HG03045 (cell line): ENCODE measurements around the gene ZNF488.

Source experiments
- ATAC-seq: cut with Tn5 transposase; IDR thresholded peaks from one replicate; pipeline ENCODE4 v1.9.1; 2021; ENCODE audit warnings: mild to moderate bottlenecking, moderate library complexity; ENCODE audit not compliant: unreplicated experiment

ZNF488 gene

DNA sequence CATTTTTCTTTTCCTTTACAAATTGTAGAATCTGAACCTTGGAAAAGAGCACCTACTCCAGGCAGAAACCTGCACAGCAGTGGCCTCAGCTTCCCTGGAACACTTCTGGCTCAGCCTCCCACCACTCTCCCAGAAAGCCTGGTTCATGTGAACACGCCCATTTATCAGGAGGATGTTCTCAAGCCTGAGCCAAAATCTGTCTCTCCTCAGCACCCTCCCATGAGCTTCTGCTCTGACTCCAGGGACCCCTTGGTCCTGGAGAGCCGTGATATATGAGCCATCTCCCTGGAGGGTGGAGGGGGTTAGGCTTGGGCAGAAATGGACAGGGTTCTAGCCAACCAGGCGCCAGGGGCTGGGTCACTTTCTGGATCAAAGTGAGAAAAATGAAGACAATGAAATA lies 51.7 kb downstream of the ZNF488 start:
- ATAC-seq = no peak

DNA sequence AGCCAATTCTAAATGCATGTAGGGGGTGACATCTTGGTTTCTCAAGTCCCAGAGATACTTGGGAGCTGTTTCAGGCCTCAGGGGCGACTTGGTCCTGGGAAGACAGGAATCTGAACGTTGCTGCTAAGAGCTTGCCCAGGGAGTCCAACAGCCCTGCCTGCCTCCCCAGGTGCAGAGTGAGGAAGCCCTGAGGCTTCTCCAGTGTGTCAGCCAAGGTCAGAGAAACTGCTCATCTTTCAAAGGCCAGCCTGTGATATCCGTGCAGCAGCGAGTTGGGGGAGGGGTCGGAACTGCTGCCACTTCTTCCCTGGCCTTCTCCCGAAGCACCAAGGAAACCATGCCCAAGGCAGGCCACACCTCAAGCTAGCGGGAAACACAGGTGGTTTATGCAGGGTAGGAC lies 52.1 kb downstream of the ZNF488 start:
- ATAC-seq = no peak

GRCh38 chr10:47331491-47331890 lies 52.6 kb downstream of the ZNF488 start:
- no peak for ATAC-seq

GRCh38 chr10:47330804-47331203 lies 53.3 kb downstream of the ZNF488 start:
- ATAC-seq = no peak

DNA sequence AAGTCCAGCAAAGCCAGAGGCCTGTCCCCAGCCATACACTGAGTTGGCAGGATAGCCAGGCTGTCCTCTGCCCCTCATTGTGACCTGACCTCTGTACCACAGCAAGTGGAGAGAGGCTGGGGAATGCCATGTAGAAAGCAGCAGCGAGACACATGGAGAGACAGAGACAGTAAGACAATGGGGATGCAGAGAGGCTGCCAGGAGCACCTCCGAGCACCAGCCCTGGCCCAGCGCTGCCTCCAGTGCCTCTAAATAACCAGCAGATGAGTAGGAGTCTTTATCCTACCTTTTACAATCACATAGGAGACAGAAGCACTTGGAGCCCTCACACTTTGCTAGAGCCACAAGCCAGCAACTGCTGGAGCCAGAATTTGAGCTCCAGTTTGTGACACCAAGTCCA lies 53.7 kb downstream of the ZNF488 start:
- ATAC-seq = no peak

GRCh38 chr10:47329855-47330254 lies 54.2 kb downstream of the ZNF488 start:
- no peak for ATAC-seq

DNA sequence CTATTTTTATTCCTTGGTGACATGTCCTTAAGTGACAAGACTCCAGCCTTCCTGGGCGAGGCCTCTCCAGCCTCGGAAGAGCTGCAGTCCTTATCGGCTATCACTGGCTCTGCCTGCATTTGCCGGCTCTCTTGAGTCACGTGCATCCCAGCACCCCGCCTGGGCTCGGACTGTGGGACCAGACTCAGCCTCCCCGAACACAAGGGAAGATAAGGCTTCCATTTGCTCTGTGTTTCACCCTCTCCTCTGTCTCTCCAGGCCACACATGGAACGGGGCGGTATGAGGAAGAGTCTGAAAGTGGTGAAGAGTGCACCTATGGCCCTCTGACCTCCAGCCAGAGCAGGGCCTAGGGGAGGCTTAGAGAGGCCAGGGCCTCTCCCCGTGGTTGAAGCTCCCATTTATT lies 57.2 kb downstream of the ZNF488 start:
- no peak for ATAC-seq

GRCh38 chr10:47326306-47326926 lies 57.7 kb downstream of the ZNF488 start:
- ATAC-seq = no peak

DNA sequence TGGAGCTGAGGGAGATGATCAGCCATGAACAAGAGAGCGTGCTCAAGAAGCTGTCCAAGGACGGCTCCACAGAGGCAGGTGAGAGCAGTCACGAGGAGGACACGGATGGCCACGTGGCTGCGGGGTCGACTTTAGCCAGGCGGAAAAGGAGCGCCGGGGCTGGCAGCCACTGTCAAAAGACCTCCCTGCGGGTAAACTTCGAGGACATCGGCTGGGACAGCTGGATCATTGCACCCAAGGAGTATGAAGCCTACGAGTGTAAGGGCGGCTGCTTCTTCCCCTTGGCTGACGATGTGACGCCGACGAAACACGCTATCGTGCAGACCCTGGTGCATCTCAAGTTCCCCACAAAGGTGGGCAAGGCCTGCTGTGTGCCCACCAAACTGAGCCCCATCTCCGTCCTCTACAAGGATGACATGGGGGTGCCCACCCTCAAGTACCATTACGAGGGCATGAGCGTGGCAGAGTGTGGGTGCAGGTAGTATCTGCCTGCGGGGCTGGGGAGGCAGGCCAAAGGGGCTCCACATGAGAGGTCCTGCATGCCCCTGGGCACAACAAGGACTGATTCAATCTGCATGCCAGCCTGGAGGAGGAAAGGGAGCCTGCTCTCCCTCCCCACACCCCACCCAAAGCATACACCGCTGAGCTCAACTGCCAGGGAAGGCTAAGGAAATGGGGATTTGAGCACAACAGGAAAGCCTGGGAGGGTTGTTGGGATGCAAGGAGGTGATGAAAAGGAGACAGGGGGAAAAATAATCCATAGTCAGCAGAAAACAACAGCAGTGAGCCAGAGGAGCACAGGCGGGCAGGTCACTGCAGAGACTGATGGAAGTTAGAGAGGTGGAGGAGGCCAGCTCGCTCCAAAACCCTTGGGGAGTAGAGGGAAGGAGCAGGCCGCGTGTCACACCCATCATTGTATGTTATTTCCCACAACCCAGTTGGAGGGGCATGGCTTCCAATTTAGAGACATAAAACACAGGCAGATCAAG lies 58.5 kb downstream of the ZNF488 start:
- no peak for ATAC-seq

GRCh38 chr10:47323636-47324296 lies 60.3 kb downstream of the ZNF488 start:
- ATAC-seq = no peak

DNA sequence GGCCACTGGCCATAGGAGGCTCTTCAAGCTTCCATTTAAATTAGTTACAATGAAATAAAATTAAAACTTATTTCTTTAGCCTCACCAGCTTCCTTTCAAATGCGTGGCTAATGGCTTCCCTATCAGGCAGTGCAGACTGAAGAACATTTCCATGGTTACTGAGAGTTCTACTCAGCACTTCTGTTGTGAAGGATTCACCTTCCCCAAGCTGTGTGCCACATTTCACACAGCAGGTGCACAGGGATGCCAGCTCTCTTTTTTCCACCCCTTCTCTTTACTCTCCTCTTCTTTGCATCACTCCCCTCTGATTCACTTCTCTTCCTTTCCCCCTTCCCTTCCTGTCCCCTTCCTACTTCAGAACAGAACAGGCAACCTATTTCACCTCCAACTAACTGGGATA lies 61.0 kb downstream of the ZNF488 start:
- no peak for ATAC-seq

DNA sequence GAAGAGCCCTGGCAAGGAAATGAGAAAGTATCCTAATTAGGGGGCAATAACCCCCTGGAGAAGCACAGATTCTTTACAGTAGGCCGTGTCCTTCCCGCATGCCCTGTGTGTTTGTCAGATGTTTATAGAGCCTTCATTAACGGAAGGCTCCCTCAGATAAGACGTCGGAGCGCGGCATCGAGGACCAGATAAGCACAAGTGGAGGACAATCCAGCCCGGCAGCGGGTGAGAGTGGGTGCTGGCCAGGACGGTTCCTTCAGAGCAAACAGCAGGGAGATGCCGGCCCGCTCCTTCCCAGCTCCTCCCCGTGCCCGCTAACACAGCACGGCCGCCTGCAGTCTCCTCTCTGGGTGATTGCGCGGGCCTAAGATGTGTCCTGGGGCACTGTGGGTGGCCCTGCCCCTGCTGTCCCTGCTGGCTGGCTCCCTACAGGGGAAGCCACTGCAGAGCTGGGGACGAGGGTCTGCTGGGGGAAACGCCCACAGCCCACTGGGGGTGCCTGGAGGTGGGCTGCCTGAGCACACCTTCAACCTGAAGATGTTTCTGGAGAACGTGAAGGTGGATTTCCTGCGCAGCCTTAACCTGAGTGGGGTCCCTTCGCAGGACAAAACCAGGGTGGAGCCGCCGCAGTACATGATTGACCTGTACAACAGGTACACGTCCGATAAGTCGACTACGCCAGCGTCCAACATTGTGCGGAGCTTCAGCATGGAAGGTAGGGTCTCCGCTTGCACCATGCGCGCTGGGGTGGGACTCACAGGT lies 61.6 kb downstream of the ZNF488 start, which contains the start of gene GDF2:
Gene GDF2, plus strand, starts transcription at position 155 of the 762 bp plus-strand sequence. Its CDS starts 215 bp downstream, at position 370.
- no peak for ATAC-seq

DNA sequence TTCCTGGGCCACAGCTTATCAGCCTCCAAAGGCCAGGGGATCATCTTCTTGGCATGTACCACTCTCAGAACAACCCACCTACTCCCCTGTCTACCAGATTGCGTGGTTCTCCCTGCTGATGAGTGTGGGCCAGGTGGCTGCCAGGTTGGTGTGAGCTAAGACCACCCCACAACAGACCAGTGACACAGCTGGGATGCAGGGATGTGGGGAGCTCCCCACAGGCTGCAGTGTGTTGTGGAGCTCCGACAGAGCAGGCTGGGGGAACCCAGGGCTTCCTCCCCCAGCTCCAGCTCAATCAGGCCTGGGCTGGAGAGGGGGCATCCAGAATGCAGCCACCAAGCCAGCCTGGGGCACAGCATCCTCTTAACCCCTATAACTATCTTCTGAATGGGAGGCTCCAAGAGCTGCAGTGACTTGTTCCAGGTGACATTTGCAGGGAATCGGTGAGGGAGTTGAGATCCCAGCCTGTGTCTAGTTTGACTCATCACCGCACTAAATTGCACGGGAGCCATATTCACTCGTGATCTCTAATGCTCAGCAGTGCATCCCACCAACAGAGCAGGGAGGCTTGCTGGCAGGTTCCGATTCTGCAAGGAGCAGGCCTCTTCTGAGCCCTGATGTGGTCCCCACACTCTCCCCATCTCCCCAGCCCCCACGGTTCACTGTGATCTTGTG lies 62.4 kb downstream of the ZNF488 start:
- ATAC-seq = no peak

GRCh38 chr10:47320812-47321211 lies 63.3 kb downstream of the ZNF488 start:
- no peak for ATAC-seq

DNA sequence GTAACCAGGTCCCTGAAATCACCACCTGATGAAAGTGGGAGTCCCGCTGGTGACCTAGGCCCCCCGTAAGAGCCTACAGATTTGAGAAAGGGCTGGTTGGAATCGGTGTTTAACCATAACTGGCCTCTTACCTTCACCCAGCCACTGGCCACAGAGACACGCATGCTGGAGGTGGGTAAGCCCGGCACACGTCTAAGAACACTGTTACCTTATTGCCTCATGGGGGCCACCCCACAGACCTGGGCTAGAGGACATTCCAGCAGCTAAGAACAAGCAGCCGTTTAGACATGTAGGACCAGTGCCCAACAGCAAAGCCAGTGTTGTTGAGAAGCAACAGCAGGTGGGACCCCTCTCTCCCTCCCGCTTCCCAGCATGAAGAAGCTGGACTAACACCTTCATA lies 64.3 kb downstream of the ZNF488 start:
- ATAC-seq = no peak

DNA sequence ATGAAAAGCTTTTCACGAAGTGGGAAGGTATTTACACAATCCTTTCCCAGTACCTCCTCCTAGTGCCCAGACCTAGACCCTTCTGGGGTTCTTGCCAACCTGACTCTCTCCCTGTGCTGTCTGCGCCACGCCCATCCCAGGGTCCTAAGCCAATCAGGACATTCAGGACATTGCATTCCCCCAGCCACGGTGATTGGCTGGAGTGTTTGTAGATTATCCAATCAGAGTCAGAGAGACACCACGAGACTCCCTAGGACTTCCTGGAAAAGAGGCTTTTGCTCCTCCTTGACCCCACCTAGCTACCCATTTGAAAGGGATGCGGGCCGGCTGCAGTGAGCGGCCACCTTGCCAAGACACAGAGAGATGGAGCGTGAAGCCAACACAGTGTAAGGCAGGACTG lies 65.4 kb downstream of the ZNF488 start:
- no peak for ATAC-seq

DNA sequence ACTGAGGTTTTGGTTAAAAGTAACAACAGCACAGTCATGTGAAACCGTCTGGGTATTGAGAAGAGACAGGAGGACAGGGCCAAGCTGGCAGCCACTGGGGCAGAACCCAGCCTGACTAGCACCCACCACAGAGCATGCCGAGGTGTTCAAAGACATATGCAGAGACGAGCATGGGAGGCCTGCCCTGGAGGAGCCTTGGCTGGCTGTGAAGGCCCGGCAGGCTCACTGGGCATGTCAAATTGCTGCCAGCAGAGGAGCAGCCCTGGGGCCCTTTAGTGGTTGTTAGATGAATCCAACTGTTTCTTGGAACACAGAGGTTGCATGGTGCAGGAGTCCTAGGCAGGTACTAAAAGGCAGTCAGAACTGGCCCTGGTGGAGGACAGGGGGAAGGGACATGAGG lies 66.8 kb downstream of the ZNF488 start:
- no peak for ATAC-seq

GRCh38 chr10:47316131-47316530 lies 68.0 kb downstream of the ZNF488 start:
- ATAC-seq = no peak
